K562 (cell line): ENCODE results near the gene GFAP. TPM values are rescaled to one million over a fixed set of nuclear protein-coding genes. Genes with fewer than 3 reads are reported as not detected.

Experiments
- ATAC-seq: fragments of 200-7000 bp; cut with Tn5 transposase; 3 replicates; pipeline ENCODE4 v1.9.1; 2020; ENCODE audit warnings: moderate library complexity
- BruUV-seq: library from RNA; stranded (reverse); fragments of 400-500 nt; replicated peaks from 2 replicates; lab custom pipeline; 2021; lab: Mats Ljungman, UMichigan
- CTCF ChIA-PET: fragments of 300-600 bp; formaldehyde crosslinking; extraction: SDS; loops from one replicate; lab custom pipeline; 2021; ENCODE audit warnings: low intra/inter-chr PET ratio; lab: Yijun Ruan, JAX
- POLR2A ChIA-PET: fragments of 300-600, 350-650 bp; sonication (Branson Sonifier 250); formaldehyde crosslinking; extraction: SDS; loops from one replicate; lab custom pipeline; 2021; ENCODE audit warnings: antibody characterized with exemption, inconsistent platforms; lab: Yijun Ruan, JAX
- DNase-seq, 4 experiments: peaks; one replicate each; pipeline versions ENCODE4 v3.0.0 to v3.0.0-alpha.2; 2011 to 2018; ENCODE audit warnings: low spot score in 3 of 4, mixed read lengths in 3 of 4; ENCODE audit errors: extremely low read depth in 1 of 4
- FAIRE-seq: peaks from 2 replicates; lab custom pipeline; 2011; peaks lifted over from hg19 to GRCh38; lab: Jason Lieb, UNC
- H2AFZ ChIP-seq: 2 replicates; pipeline ENCODE4 v1.6.0; 2011; ENCODE audit warnings: low read depth, low read length, control low read depth, inconsistent platforms
- H3K27ac ChIP-seq: fragments of 200-600 bp; 3 replicates; pipeline ENCODE4 v1.8.0; 2011; ENCODE audit warnings: low read depth, mild to moderate bottlenecking, control low read depth, inconsistent platforms, low read length, moderate library complexity, mixed read lengths; ENCODE audit errors: extremely low read depth
- H3K27me3 ChIP-seq, 2 experiments: fragments of 300-600 bp in 1 of 2; 2 replicates in 1 of 2; 3 replicates in 1 of 2; pipeline versions ENCODE4 v1.6.0 to v1.8.0; 2011; ENCODE audit warnings: inconsistent platforms in 2 of 2, low read length in 2 of 2, mild to moderate bottlenecking in 1 of 2, mixed read lengths in 1 of 2, moderate library complexity in 1 of 2; ENCODE audit not compliant: control insufficient read depth in 2 of 2, insufficient read depth in 2 of 2
- H3K36me3 ChIP-seq: fragments of 300-600 bp; 3 replicates; pipeline ENCODE4 v1.8.0; 2011; ENCODE audit warnings: mild to moderate bottlenecking, low read length, inconsistent platforms; ENCODE audit not compliant: control insufficient read depth, insufficient read depth
- H3K4me1 ChIP-seq, 2 experiments: fragments of 200-600 bp in 1 of 2; replicated peaks in 1 of 2; 2 replicates in 1 of 2; 3 replicates in 1 of 2; pipeline versions ENCODE4 v1.5.1 to v1.8.0; 2011; ENCODE audit warnings: inconsistent platforms in 2 of 2, low read length in 2 of 2, mild to moderate bottlenecking in 1 of 2, mixed read lengths in 1 of 2, moderate library complexity in 1 of 2; ENCODE audit not compliant: control insufficient read depth in 2 of 2, insufficient read depth in 2 of 2
- H3K4me2 ChIP-seq: 2 replicates; pipeline ENCODE4 v1.6.1; 2011; ENCODE audit warnings: low read length, control low read depth, inconsistent platforms, mixed read lengths; ENCODE audit not compliant: insufficient read depth
- H3K4me3 ChIP-seq: fragments of 200-600 bp; sonication (generic), shearing (Covaris generic); 2 replicates; pipeline ENCODE4 v1.5.1; 2016; ENCODE audit warnings: control low read depth, inconsistent platforms
- H3K79me2 ChIP-seq: fragments of 200-600 bp; 3 replicates; pipeline ENCODE4 v1.8.0; 2011; ENCODE audit warnings: low read length, inconsistent platforms; ENCODE audit not compliant: control insufficient read depth, insufficient read depth
- H3K9ac ChIP-seq, 2 experiments: 2 replicates each; pipeline versions ENCODE4 v1.6.0 to v1.6.1; 2011; ENCODE audit warnings: low read depth in 2 of 2, low read length in 2 of 2, control low read depth in 1 of 2, inconsistent platforms in 1 of 2, mild to moderate bottlenecking in 1 of 2, mixed read lengths in 1 of 2; ENCODE audit not compliant: insufficient read depth in 1 of 2
- H3K9me1 ChIP-seq: one replicate; pipeline ENCODE4 v1.6.0; 2011; ENCODE audit warnings: inconsistent platforms, mild to moderate bottlenecking, low read length, moderate library complexity; ENCODE audit not compliant: control insufficient read depth, insufficient read depth
- H3K9me3 ChIP-seq: replicated peaks from 2 replicates; pipeline ENCODE4 v1.5.1; 2011; ENCODE audit warnings: low read depth, low read length, inconsistent platforms; ENCODE audit not compliant: control insufficient read depth, insufficient read depth
- H4K20me1 ChIP-seq: replicated peaks from 2 replicates; pipeline ENCODE4 v1.6.1; 2011; ENCODE audit warnings: low read length, inconsistent platforms, mixed read lengths; ENCODE audit not compliant: control insufficient read depth, insufficient read depth
- CLOCK ChIP-seq: fragments of 250-450 bp; sonication (Bioruptor Pico); IDR thresholded peaks from 2 replicates; pipeline ENCODE4 v1.4.0; 2020; ENCODE audit warnings: mild to moderate bottlenecking, moderate library complexity, borderline replicate concordance
- ELF4 ChIP-seq: fragments of 450-650 bp; formaldehyde crosslinking; IDR thresholded peaks from 2 replicates; pipeline ENCODE4 v1.4.0; 2022; ENCODE audit warnings: missing genetic modification characterization
- IRF9 ChIP-seq: fragments of 450-650 bp; IDR thresholded peaks from 2 replicates; pipeline ENCODE4 v1.6.1; 2016; ENCODE audit warnings: missing biosample characterization, missing genetic modification characterization
- WGBS: fragments of 100-300 bp; shearing (Covaris generic); methylation state at CpG from one replicate; pipeline ENCODE4 v1.1.6; 2016; ENCODE audit warnings: low coverage, mixed read lengths; ENCODE audit not compliant: insufficient coverage; ENCODE audit errors: missing lambda C conversion rate; 5-methylcytosine and 5-hydroxymethylcytosine counted together
- in situ Hi-C: fragments of 300-500 bp; cut with MboI; formaldehyde crosslinking; loops from 4 replicates; pipeline ENCODE4 v1.15.0; 2018; ENCODE audit warnings: inconsistent platforms, mixed read lengths
- intact Hi-C: fragments of 100-400 bp; cut with micrococcal nuclease; formaldehyde crosslinking; loops from 2 replicates; pipeline ENCODE4 v1.14.2; 2022
- polyA plus RNA-seq, 8 experiments: library from polyadenylated mRNA; depleted of rRNA in 4 of 8; stranded (reverse) in 5 of 8; unstranded in 3 of 8; fragments of >200 nt; fragmentation: Nextera tagmentation in 2 of 8; fragmentation: Illumina TruSeq in 1 of 8; extraction: Ambion mirVana in 2 of 8; extraction: Trizol in 1 of 8; gene quantifications; 2 replicates each; pipeline versions ENCODE4 v1.2.1 to v1.2.3, GENCODE V29; 2011 to 2014; ENCODE audit warnings: inconsistent platforms in 1 of 8, missing spikeins in 1 of 8
- total RNA-seq, 7 experiments: library from RNA; depleted of rRNA in 6 of 7; stranded (reverse); fragments of >200 nt in 6 of 7; fragmentation: Illumina TruSeq in 2 of 7; extraction: Trizol in 2 of 7; gene quantifications; 2 replicates each; pipeline versions ENCODE4 v1.2.1 to v1.2.3, GENCODE V29; 2011 to 2021; ENCODE audit warnings: low replicate concordance in 1 of 7
- TF ChIP-seq, protein P1 (sequence below): fragments of 450-650 bp; formaldehyde crosslinking; IDR thresholded peaks from 2 replicates; pipeline ENCODE4 v1.4.0; 2020; ENCODE audit warnings: mild to moderate bottlenecking, moderate library complexity

Gene GFAP
- total and polyA plus RNA-seq, 9 of the 15 experiments (the other 6 are each of a cell fraction or from before 2014, with no cell fraction given): 0.07 to 1.4 (median 0.60) TPM; not detected in 1

GRCh38 chr17:44877121-44877520, 38.2 kb downstream of the GFAP start (continued):
- TF ChIP-seq, protein P1, sequence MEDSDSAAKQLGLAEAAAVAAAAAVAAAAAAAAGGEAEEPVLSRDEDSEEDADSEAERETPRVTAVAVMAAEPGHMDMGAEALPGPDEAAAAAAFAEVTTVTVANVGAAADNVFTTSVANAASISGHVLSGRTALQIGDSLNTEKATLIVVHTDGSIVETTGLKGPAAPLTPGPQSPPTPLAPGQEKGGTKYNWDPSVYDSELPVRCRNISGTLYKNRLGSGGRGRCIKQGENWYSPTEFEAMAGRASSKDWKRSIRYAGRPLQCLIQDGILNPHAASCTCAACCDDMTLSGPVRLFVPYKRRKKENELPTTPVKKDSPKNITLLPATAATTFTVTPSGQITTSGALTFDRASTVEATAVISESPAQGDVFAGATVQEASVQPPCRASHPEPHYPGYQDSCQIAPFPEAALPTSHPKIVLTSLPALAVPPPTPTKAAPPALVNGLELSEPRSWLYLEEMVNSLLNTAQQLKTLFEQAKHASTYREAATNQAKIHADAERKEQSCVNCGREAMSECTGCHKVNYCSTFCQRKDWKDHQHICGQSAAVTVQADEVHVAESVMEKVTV (CRISPR knock-in tag): no peak
- no peak for TF ChIP-seq ELF4 (CRISPR knock-in tag)

GRCh38 chr17:44875761-44876160, 39.5 kb downstream of the GFAP start:
- no peaks in the 10 kb centered on the region for H3K9me1 ChIP-seq
- no peak for FAIRE-seq
- intact Hi-C loops (no loop called here), in situ Hi-C loops (no loop called here)
- no peak for TF ChIP-seq CLOCK (CRISPR knock-in tag)
- TF ChIP-seq IRF9 (tag): no peak
- no peaks in the 10 kb centered on the region for H3K79me2 ChIP-seq
- H2AFZ ChIP-seq: no peak overlapping the region
- 95% methylated on average over 6 of the region's 6 CpGs for WGBS
- H3K4me1 ChIP-seq: no peaks in the 10 kb centered on the region
- POLR2A ChIA-PET: interaction anchor here (0.6 kb wide), 1 partner anchor 211 kb away, joined by 4 read pairs; no protein-coding TSS in a partner anchor
- H3K36me3 ChIP-seq: peaks cover 85% of the 10 kb centered on the region
- no peaks in the 10 kb centered on the region for H4K20me1 ChIP-seq
- H3K27me3 ChIP-seq: no peaks in the 10 kb centered on the region
- no peak overlapping the region for H3K4me3 ChIP-seq
- no peak overlapping the region for H3K27ac ChIP-seq
- H3K9ac ChIP-seq: no peak overlapping the region
- H3K4me2 ChIP-seq: no peak overlapping the region
- DNase-seq: no peak
- H3K9me3 ChIP-seq: no peaks in the 10 kb centered on the region
- BruUV-seq: no TSS peak
- CTCF ChIA-PET: no interaction called here
- no peak for ATAC-seq
